Esophagus muscularis mucosa (tissue), 4 donors: ENCODE data around the gene MIS18A. TPM values are rescaled to one million over a fixed set of nuclear protein-coding genes. Genes with fewer than 3 reads are reported as not detected.

Experiments
- DNase-seq: peaks from one replicate; pipeline ENCODE4 v3.0.0-alpha.2; 2017; ENCODE audit errors: extremely low spot score
- H3K27ac ChIP-seq, 4 donors: fragments of 200-600 bp; sonication (generic); replicated peaks in 1 of 4; 1 replicate in 3 of 4; 2 replicates in 1 of 4; pipeline ENCODE4 v1.5.1; 2016 to 2019; ENCODE audit warnings: mild to moderate bottlenecking in 1 of 4
- H3K27me3 ChIP-seq, 4 donors: fragments of 200-600 bp; sonication (generic); one replicate each; pipeline versions ENCODE4 v1.5.1 to v1.6.0; 2016 to 2019
- H3K36me3 ChIP-seq, 4 donors: fragments of 200-600 bp; sonication (generic); one replicate each; pipeline ENCODE4 v1.5.1; 2016 to 2019
- H3K4me1 ChIP-seq, 4 donors: fragments of 200-600 bp; sonication (generic); one replicate each; pipeline ENCODE4 v1.5.1; 2016 to 2019
- H3K4me3 ChIP-seq, 4 donors: fragments of 200-600 bp; sonication (generic); 1 replicate in 2 of 4; 2 replicates in 2 of 4; pipeline ENCODE4 v1.5.1; 2016 to 2019; ENCODE audit warnings: mild to moderate bottlenecking in 4 of 4, moderate library complexity in 1 of 4
- H3K9me3 ChIP-seq, 4 donors: fragments of 200-600 bp; sonication (generic); 1 replicate in 3 of 4; 2 replicates in 1 of 4; pipeline ENCODE4 v1.5.1; 2016 to 2019
- EP300 ChIP-seq: sonication (generic); formaldehyde crosslinking; IDR thresholded peaks from one replicate; pipeline ENCODE4 v1.6.1; 2017; ENCODE audit warnings: antibody characterized with exemption
- POLR2A ChIP-seq: fragments of 450-650 bp; IDR thresholded peaks from one replicate; pipeline ENCODE4 v1.6.1; 2017; ENCODE audit warnings: antibody characterized with exemption, moderate library complexity, mild to moderate bottlenecking, low read depth
- POLR2AphosphoS5 ChIP-seq, 2 donors: sonication (generic); formaldehyde crosslinking; IDR thresholded peaks; one replicate each; pipeline ENCODE4 v1.6.1; 2017; ENCODE audit warnings: antibody characterized with exemption in 2 of 2
- WGBS: methylation state at CpG from one replicate; pipeline ENCODE4 v1.1.5; 2018; 5-methylcytosine and 5-hydroxymethylcytosine counted together
- intact Hi-C: fragments of 100-400 bp; cut with DNase I; formaldehyde crosslinking; loops from one replicate; pipeline ENCODE4 v1.15.1; 2023
- total RNA-seq, 4 donors: library from RNA; depleted of rRNA; stranded (reverse); fragments of >200 nt; gene quantifications; one replicate each; pipeline versions ENCODE4 v1.1.0 to v1.2.1, GENCODE V29; 2016
- TF ChIP-seq, protein P1 (sequence below), 3 experiments: fragments of 200-600 bp in 2 of 3; fragments of 450-650 bp in 1 of 3; sonication (generic) in 2 of 3; IDR thresholded peaks; one replicate each; pipeline ENCODE4 v1.5.1; 2017 to 2019; ENCODE audit warnings: antibody characterized with exemption in 3 of 3, mild to moderate bottlenecking in 2 of 3, moderate library complexity in 1 of 3

The MIS18A gene, protein sequence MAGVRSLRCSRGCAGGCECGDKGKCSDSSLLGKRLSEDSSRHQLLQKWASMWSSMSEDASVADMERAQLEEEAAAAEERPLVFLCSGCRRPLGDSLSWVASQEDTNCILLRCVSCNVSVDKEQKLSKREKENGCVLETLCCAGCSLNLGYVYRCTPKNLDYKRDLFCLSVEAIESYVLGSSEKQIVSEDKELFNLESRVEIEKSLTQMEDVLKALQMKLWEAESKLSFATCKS
- 1 to 10 TPM; 3.0 to 4.6 (median 3.2) TPM for total RNA-seq

DNA sequence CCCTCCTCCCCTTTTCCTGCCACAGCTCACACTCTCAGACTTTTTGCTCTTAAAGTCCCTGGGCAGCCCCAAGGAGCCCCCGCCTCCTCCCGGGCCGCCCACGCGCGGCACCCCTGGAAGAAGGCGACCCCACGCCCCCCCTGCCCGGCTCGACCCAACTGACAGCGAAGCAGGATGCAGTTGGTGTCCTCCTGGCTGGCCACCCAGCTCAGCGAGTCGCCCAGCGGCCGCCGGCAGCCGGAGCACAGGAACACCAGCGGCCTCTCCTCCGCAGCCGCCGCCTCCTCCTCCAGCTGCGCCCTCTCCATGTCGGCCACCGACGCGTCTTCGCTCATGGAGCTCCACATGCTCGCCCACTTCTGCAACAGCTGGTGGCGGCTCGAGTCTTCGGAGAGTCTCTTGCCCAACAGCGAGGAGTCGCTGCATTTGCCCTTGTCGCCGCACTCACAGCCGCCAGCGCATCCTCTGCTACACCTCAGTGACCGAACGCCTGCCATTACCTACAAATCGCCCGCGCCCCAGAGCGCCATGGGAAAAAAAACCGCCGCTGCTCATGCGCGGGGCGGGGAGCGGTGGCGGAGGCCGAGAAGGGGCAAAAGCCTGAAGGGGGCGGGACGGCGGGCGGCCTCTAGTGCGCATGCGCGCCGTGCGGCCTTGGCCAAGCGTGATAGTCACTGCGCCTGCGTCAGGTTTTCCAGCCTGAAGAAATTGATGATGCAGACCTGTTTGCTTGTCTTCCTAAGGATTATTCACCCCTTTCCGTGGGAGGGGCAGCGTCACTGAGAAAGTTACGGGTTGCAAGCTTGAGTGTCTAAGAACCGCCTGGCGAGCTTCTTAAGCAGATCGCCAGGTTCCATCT is at the start of gene MIS18A:
Gene MIS18A (minus strand): TSS at position 532 of the 859 bp plus-strand sequence. CDS start 35 bp downstream, at position 497.
- Histone ChIP-seq H3K4me3 (peak within 1 kb of the TSS; percentile 75 to 84 (median 82)), H3K27me3 (no peaks in the 10 kb centered on the region), H3K27ac (peak within 1 kb of the TSS; percentile 56 to 77 (median 68)), H3K36me3 (peaks cover 0 to 2% (median 1%) of the 10 kb centered on the region in 4 donors), H3K9me3 (no peaks in the 10 kb centered on the region), H3K4me1 (peaks cover 16 to 24% (median 22%) of the 10 kb centered on the region in 4 donors)
- DNase-seq: peak; percentile 98
- intact Hi-C loops: loop anchor here (10.0 kb wide), 1 partner anchor 614 kb away; no protein-coding TSS in a partner anchor
- peak; percentile 87 to 95 for TF ChIP-seq POLR2AphosphoS5 (IDR thresholded peaks at IDR 0.05)
- TF ChIP-seq, protein P1, sequence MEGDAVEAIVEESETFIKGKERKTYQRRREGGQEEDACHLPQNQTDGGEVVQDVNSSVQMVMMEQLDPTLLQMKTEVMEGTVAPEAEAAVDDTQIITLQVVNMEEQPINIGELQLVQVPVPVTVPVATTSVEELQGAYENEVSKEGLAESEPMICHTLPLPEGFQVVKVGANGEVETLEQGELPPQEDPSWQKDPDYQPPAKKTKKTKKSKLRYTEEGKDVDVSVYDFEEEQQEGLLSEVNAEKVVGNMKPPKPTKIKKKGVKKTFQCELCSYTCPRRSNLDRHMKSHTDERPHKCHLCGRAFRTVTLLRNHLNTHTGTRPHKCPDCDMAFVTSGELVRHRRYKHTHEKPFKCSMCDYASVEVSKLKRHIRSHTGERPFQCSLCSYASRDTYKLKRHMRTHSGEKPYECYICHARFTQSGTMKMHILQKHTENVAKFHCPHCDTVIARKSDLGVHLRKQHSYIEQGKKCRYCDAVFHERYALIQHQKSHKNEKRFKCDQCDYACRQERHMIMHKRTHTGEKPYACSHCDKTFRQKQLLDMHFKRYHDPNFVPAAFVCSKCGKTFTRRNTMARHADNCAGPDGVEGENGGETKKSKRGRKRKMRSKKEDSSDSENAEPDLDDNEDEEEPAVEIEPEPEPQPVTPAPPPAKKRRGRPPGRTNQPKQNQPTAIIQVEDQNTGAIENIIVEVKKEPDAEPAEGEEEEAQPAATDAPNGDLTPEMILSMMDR (IDR thresholded peaks at IDR 0.05): peak in 1 of 3 experiments; percentile 53
- no peak for TF ChIP-seq POLR2A
- TF ChIP-seq EP300: no peak
- WGBS: under 1% methylated on average over 21 of the region's 69 CpGs

DNA sequence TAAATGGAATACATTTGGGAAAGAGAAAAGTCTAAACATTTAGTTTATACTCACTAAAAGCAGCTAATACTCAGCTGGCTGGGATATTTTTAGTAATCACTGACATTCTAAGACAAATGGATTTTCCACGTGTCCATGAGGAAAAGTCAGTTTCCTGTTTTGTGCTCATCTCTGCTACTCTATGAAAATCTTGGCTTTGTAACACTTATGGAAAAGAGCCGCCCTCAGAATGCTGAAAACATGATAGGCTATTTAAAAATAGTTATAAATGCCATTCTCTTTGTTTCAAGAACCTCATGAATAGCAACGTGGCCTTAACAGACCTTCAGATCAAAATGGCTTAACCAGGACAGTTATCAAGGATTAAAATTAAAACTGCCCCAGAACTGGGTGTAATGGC is 49.7 kb upstream of the MIS18A start:
- Histone ChIP-seq H3K9me3 (no peaks in the 10 kb centered on the region), H3K27ac (peak overlapping the region; percentile 76 to 91 (median 82)), H3K4me3 (no peak overlapping the region), H3K27me3 (no peaks in the 10 kb centered on the region), H3K4me1 (peaks cover 21 to 46% (median 42%) of the 10 kb centered on the region in 4 donors), H3K36me3 (peaks cover 18 to 61% (median 40%) of the 10 kb centered on the region in 4 donors)
- intact Hi-C loops: no loop called here
- TF ChIP-seq POLR2AphosphoS5 (IDR thresholded peaks at IDR 0.05) (peak in 1 of 2 donors; percentile 37), POLR2A (no peak)
- 27% methylated on average over 3 of the region's 3 CpGs for WGBS
- no peak for DNase-seq

DNA sequence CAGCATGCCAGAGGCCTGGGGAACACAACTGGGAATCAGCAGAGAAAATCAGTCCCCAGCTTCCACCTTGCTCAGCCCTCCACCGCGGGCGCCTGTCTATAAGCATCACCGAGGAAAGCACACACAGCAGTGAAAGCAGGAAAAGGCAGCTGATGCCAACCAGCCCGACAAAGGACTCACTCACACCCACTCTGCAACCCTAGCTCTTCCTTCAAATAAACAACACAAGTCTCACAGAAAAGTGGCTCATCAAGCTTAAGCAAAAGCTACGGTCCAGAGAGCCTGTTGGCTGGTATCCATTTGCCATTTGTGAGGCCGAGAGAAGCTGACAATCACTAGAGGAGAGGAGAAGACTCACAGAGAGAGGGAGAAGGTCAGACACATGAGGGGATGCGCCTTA is 46.9 kb upstream of the MIS18A start:
- DNase-seq: no peak
- 72% methylated on average over 8 of the region's 8 CpGs for WGBS
- no peak overlapping the region for H3K27ac ChIP-seq

DNA sequence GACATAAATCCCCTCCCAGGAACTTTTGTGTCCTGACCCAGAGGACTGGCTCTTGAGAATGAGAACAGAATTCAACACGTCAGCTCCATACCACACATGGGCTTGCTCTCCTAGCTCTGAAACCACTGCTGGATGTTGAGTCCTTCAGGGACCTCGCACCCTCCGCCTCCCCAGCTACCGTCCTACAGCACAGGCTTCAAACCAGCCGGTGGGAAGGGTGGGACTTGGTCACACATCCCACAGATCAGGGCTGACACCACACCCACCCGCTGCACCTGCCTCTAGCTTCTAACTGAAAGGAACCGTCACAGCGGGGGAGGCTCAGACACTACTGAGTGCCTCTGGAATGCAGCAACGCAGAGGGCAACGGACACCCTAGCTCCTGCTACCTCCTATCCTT is 43.8 kb upstream of the MIS18A start:
- TF ChIP-seq POLR2AphosphoS5 (IDR thresholded peaks at IDR 0.05) (no peak), POLR2A (no peak), EP300 (no peak)
- TF ChIP-seq, protein P1 (IDR thresholded peaks at IDR 0.05): no peak
- intact Hi-C loops: no loop called here
- peaks cover 66 to 91% (median 78%) of the 10 kb centered on the region in 4 donors for H3K36me3 ChIP-seq

More for the DNA sequence above, 46.9 kb upstream of the MIS18A start:
- Histone ChIP-seq H3K4me3 (no peak overlapping the region), H3K36me3 (peaks cover 39 to 64% (median 48%) of the 10 kb centered on the region in 4 donors), H3K27me3 (no peaks in the 10 kb centered on the region), H3K9me3 (no peaks in the 10 kb centered on the region), H3K4me1 (peaks cover 21 to 40% (median 37%) of the 10 kb centered on the region in 4 donors)
- intact Hi-C loops: no loop called here
- TF ChIP-seq, protein P1 (IDR thresholded peaks at IDR 0.05): no peak
- no peak for TF ChIP-seq EP300
- TF ChIP-seq POLR2A: no peak
- no peak for TF ChIP-seq POLR2AphosphoS5 (IDR thresholded peaks at IDR 0.05)

DNA sequence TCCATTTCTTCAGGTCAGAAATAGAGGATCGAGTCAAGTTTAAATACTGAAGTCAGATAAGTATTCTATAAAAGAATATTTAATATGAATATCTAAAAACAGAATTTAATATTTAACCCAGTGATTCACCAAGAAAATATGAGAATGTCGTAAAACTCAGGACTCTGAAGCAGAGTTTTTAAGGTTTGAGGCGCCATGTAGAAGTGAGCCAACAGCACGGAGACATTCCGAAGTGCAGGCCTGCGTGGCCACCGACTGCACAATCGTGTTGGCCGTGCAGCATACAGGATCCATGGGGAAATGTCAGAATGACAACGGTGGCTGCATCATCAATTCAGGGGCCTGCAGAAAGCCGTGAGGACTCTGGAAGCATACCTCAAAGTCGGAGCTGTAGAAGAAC is 43.3 kb upstream of the MIS18A start:
- Histone ChIP-seq H3K27ac (no peak overlapping the region), H3K9me3 (no peaks in the 10 kb centered on the region), H3K4me1 (peaks cover 0 to 8% (median 7%) of the 10 kb centered on the region in 4 donors), H3K27me3 (no peaks in the 10 kb centered on the region), H3K4me3 (no peak overlapping the region), H3K36me3 (peaks cover 72 to 97% (median 84%) of the 10 kb centered on the region in 4 donors)
- WGBS: 93% methylated on average over 12 of the region's 12 CpGs
- DNase-seq: no peak
- intact Hi-C loops: no loop called here
- TF ChIP-seq POLR2A (no peak), EP300 (no peak), POLR2AphosphoS5 (IDR thresholded peaks at IDR 0.05) (no peak)
- TF ChIP-seq, protein P1 (IDR thresholded peaks at IDR 0.05): no peak

More for the DNA sequence above, 43.8 kb upstream of the MIS18A start:
- Histone ChIP-seq H3K4me1 (peaks cover 0 to 11% (median 9%) of the 10 kb centered on the region in 4 donors), H3K4me3 (no peak overlapping the region), H3K27ac (no peak overlapping the region), H3K27me3 (no peaks in the 10 kb centered on the region), H3K9me3 (no peaks in the 10 kb centered on the region)
- DNase-seq: no peak
- 95% methylated on average over 10 of the region's 10 CpGs for WGBS
